Measurements from ENCODE around the gene RPS6KB1.
"Not testable (repeated sequence)": the region's sequence is repeated elsewhere in the genome, so short reads cannot be mapped to it uniquely, and the experiment has no call there.

RPS6KB1 gene

DNA sequence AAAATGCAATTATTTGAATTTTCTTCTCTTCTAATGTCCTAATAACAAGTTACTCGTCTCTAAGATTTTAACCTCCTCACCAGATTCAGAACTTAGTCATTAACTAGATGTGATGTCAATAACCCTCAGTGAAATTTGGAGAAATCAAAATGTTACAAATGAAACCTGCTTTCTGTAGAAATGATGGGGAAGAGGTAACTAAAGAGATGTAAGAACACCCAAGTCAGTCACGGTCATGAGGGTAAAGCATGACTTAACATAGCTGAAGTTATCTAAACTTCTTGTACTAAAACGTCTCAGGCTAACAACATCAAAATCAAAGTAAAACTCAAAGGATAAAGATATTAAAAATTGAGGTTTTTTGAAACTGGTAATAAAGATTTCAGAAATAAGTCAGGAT is 61.9 kb downstream of the RPS6KB1 start:
- DNase-seq (ENCODE audit: low read depth), result no peak
- H3K4me3 ChIP-seq (ENCODE audit: low read depth, low read length), result no peak overlapping the region
- TF ChIP-seq MYC (IDR thresholded peaks at IDR 0.05; ENCODE audit: low read depth, low read length) (no peak), POLR2A (IDR thresholded peaks at IDR 0.05; ENCODE audit: extremely low read depth, insufficient read length) (no peak)
- TF ChIP-seq, protein P1, sequence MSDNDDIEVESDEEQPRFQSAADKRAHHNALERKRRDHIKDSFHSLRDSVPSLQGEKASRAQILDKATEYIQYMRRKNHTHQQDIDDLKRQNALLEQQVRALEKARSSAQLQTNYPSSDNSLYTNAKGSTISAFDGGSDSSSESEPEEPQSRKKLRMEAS (IDR thresholded peaks at IDR 0.05; ENCODE audit: low read depth, low read length), result no peak
- TF ChIP-seq, protein P2, sequence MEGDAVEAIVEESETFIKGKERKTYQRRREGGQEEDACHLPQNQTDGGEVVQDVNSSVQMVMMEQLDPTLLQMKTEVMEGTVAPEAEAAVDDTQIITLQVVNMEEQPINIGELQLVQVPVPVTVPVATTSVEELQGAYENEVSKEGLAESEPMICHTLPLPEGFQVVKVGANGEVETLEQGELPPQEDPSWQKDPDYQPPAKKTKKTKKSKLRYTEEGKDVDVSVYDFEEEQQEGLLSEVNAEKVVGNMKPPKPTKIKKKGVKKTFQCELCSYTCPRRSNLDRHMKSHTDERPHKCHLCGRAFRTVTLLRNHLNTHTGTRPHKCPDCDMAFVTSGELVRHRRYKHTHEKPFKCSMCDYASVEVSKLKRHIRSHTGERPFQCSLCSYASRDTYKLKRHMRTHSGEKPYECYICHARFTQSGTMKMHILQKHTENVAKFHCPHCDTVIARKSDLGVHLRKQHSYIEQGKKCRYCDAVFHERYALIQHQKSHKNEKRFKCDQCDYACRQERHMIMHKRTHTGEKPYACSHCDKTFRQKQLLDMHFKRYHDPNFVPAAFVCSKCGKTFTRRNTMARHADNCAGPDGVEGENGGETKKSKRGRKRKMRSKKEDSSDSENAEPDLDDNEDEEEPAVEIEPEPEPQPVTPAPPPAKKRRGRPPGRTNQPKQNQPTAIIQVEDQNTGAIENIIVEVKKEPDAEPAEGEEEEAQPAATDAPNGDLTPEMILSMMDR (IDR thresholded peaks at IDR 0.05; ENCODE audit: low read depth, low read length), result no peak

GRCh38 chr17:59959574-59959973 is 66.7 kb downstream of the RPS6KB1 start:
- H3K4me3 ChIP-seq (ENCODE audit: low read depth, low read length); DNase-seq (ENCODE audit: low read depth): not testable (repeated sequence)

DNA sequence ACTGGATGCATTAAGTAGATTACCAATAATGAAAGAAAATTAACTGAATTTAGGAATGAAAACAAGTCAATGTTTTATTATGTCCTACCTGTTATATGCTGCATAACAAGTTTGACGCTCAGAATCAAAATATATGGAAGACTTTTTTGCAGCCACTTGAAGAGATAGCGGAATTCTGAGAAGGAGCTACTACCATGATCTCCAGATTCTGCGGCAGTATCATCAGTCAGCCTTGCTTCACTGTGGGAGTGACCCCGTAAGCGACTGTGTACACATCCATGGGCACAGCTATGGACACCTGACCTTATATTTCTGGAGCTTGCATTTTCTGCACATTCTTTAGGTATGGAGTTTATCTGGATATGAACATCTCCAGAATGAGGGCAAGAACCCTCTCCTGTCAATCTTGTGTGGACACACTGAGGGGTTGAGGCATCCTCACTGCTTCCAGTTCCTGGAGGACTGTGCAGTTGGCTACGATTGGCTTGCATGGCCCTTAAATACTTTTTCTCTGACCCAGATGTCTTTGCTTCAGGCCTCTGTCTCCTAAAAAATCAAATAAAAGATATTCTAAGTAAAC is 69.9 kb downstream of the RPS6KB1 start:
- no peak for DNase-seq (ENCODE audit: low read depth)
- TF ChIP-seq POLR2A (IDR thresholded peaks at IDR 0.05; ENCODE audit: extremely low read depth, insufficient read length) (no peak), MYC (IDR thresholded peaks at IDR 0.05; ENCODE audit: low read depth, low read length) (no peak)
- TF ChIP-seq, protein P1 (IDR thresholded peaks at IDR 0.05; ENCODE audit: low read depth, low read length), result no peak
- TF ChIP-seq, protein P2 (IDR thresholded peaks at IDR 0.05; ENCODE audit: low read depth, low read length), result no peak
- peak overlapping the region; percentile 82 for H3K4me3 ChIP-seq (ENCODE audit: low read depth, low read length)

DNA sequence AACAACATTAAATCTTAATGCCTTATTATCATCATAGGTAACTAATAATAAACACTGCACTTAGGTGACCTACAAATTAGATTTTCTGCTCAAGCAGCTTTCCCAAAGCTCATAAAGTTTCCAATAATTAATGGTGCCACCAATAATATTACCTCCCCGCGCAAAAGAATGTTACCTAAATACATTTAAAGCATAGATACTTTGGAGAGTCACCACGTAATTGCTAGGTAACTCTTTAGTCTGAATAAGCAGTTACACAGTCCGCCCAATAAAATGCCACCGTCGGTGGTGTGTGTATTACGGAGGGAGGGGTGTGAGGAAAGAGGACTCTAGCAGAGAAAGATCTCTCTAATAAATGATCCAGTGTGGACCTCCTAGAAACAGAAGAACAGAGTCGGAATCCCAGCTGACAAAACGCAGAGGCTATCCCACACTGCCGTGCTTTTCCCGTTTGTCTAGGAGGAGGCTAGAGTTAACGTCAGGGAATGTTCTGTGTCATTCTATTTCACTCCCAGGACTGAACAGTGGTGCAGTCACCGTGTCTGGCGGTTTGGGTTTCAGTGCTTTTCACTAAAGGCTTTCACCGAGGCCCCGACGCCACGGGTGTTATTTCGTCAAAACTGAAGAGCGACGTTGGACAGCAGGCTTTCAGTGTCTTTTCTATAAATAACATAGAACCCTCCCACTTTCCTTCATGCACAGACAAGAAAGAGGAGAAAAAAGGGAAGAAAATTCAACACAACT is 71.0 kb downstream of the RPS6KB1 start:
- no peak for TF ChIP-seq POLR2A (IDR thresholded peaks at IDR 0.05; ENCODE audit: extremely low read depth, insufficient read length)
- TF ChIP-seq MYC (IDR thresholded peaks at IDR 0.05; ENCODE audit: low read depth, low read length), result no peak
- TF ChIP-seq, protein P1 (IDR thresholded peaks at IDR 0.05; ENCODE audit: low read depth, low read length), result no peak
- TF ChIP-seq, protein P2 (IDR thresholded peaks at IDR 0.05; ENCODE audit: low read depth, low read length), result no peak
- peak overlapping the region; percentile 82 for H3K4me3 ChIP-seq (ENCODE audit: low read depth, low read length)
- peak; percentile 81 for DNase-seq (ENCODE audit: low read depth)

GRCh38 chr17:59964482-59965328 is 71.8 kb downstream of the RPS6KB1 start, which contains the start of gene RNFT1:
Gene RNFT1 (minus strand): TSS chr17:59964740. CDS start chr17:59964663, 77 bp downstream.
- TF ChIP-seq, protein P2 (IDR thresholded peaks at IDR 0.05; ENCODE audit: low read depth, low read length), result no peak
- TF ChIP-seq, protein P1 (IDR thresholded peaks at IDR 0.05; ENCODE audit: low read depth, low read length), result no peak
- TF ChIP-seq MYC (IDR thresholded peaks at IDR 0.05; ENCODE audit: low read depth, low read length) (0 out of 2 replicates have a peak, but pooled peaks have one; percentile 17), POLR2A (IDR thresholded peaks at IDR 0.05; ENCODE audit: extremely low read depth, insufficient read length) (peak; percentile 93)
- peak within 1 kb of the TSS; percentile 82 for H3K4me3 ChIP-seq (ENCODE audit: low read depth, low read length)
- DNase-seq (ENCODE audit: low read depth), result peak; percentile 90

GRCh38 chr17:59971771-59972170 is 78.8 kb downstream of the RPS6KB1 start:
- H3K4me3 ChIP-seq (ENCODE audit: low read depth, low read length); DNase-seq (ENCODE audit: low read depth): not testable (repeated sequence)

All from NB4 (cell line).